NCI-H748 treated with DMSO at 0.1 percent for 48 hours (cell line): ENCODE measurements around the gene RAB30.
"Not testable (repeated sequence)": the region's sequence is repeated elsewhere in the genome, so short reads cannot be mapped to it uniquely, and the experiment has no call there.

Experiments used
- DNase-seq: peaks from one replicate; lab custom pipeline; 2025; lab: John Stamatoyannopoulos, UW

Gene RAB30

GRCh38 chr11:83009999-83010398 lies 61.7 kb downstream of the RAB30 start:
- DNase-seq, result no peak

GRCh38 chr11:83009136-83009535 lies 62.6 kb downstream of the RAB30 start:
- DNase-seq, result not testable (repeated sequence)

GRCh38 chr11:83008581-83008923 lies 63.1 kb downstream of the RAB30 start:
- DNase-seq, result no peak

GRCh38 chr11:83007909-83008580 lies 63.7 kb downstream of the RAB30 start:
- DNase-seq, result peak; percentile 26

- peak; percentile 22 for DNase-seq
These were observed 64.2 kb downstream of the RAB30 start for GRCh38 chr11:83007477-83007876.

GRCh38 chr11:83006877-83007330 lies 64.8 kb downstream of the RAB30 start:
- DNase-seq, result no peak

GRCh38 chr11:83004746-83005556 lies 66.7 kb downstream of the RAB30 start:
- peak; percentile 44 for DNase-seq

- DNase-seq, result no peak
These were observed 69.2 kb downstream of the RAB30 start for GRCh38 chr11:83002522-83002921.

GRCh38 chr11:83002053-83002452 lies 69.6 kb downstream of the RAB30 start:
- DNase-seq, result no peak

- no peak for DNase-seq
These were observed 71.3 kb downstream of the RAB30 start for GRCh38 chr11:83000381-83000780.

- DNase-seq, result no peak
These were observed 72.5 kb downstream of the RAB30 start for GRCh38 chr11:82999232-82999631.

GRCh38 chr11:82998697-82999096 lies 73.0 kb downstream of the RAB30 start:
- no peak for DNase-seq

- DNase-seq, result peak; percentile 75
These were observed 74.6 kb downstream of the RAB30 start for GRCh38 chr11:82996966-82997606.

- DNase-seq, result no peak
These were observed 75.8 kb downstream of the RAB30 start for GRCh38 chr11:82995754-82996398.

GRCh38 chr11:82995235-82995634 lies 76.5 kb downstream of the RAB30 start:
- no peak for DNase-seq

- no peak for DNase-seq
These were observed 77.0 kb downstream of the RAB30 start for GRCh38 chr11:82994604-82995230.

GRCh38 chr11:82992223-82992622 lies 79.5 kb downstream of the RAB30 start:
- no peak for DNase-seq

- peak; percentile 44 for DNase-seq
These were observed 81.9 kb downstream of the RAB30 start for GRCh38 chr11:82989628-82990404.

- peak; percentile 28 for DNase-seq
These were observed 82.6 kb downstream of the RAB30 start for GRCh38 chr11:82988936-82989627.

- no peak for DNase-seq
These were observed 83.7 kb downstream of the RAB30 start for GRCh38 chr11:82987997-82988396.

- no peak for DNase-seq
These were observed 85.3 kb downstream of the RAB30 start for GRCh38 chr11:82986446-82986845.
